Fibroblast of lung (primary cell): ENCODE measurements around the gene SPATA16. TPM values are rescaled to one million over a fixed set of nuclear protein-coding genes. Genes with fewer than 3 reads are reported as not detected.
"Not testable (repeated sequence)": the region's sequence is repeated elsewhere in the genome, so short reads cannot be mapped to it uniquely, and the experiment has no call there.

Experiments used
- DNase-seq, 2 donors: peaks; one replicate each; pipeline versions ENCODE4 v3.0.0 to v3.0.0-alpha.2; 2010; ENCODE audit warnings: low read depth in 2 of 2
- H2AFZ ChIP-seq: 2 replicates; pipeline ENCODE4 v1.5.1; 2012; ENCODE audit warnings: low read length, control low read depth, inconsistent platforms
- H3K27ac ChIP-seq: 2 replicates; pipeline ENCODE4 v1.5.1; 2011; ENCODE audit warnings: low read length, control low read depth; ENCODE audit not compliant: insufficient read depth
- H3K27me3 ChIP-seq: 2 replicates; pipeline ENCODE4 v1.5.1; 2011; ENCODE audit warnings: mild to moderate bottlenecking, low read length; ENCODE audit not compliant: control insufficient read depth, insufficient read depth
- H3K36me3 ChIP-seq: 2 replicates; pipeline ENCODE4 v1.5.1; 2011; ENCODE audit warnings: low read length; ENCODE audit not compliant: control insufficient read depth, insufficient read depth
- H3K4me1 ChIP-seq: 2 replicates; pipeline ENCODE4 v1.5.1; 2011; ENCODE audit warnings: low read length; ENCODE audit not compliant: control insufficient read depth, insufficient read depth; ENCODE audit errors: extremely low read depth
- H3K4me2 ChIP-seq: 2 replicates; pipeline ENCODE4 v1.5.1; 2011; ENCODE audit warnings: low read length, control low read depth; ENCODE audit not compliant: insufficient read depth; ENCODE audit errors: extremely low read depth
- H3K4me3 ChIP-seq, 4 experiments: fragments of 200-600 bp in 1 of 4; sonication (generic) in 1 of 4; replicated peaks in 1 of 4; 2 replicates each; pipeline ENCODE4 v1.5.1; 2011 to 2016; ENCODE audit warnings: low read length in 4 of 4, low read depth in 3 of 4, mild to moderate bottlenecking in 3 of 4, control low read depth in 2 of 4, inconsistent platforms in 1 of 4, mixed read lengths in 1 of 4; ENCODE audit not compliant: insufficient read depth in 1 of 4; ENCODE audit errors: control extremely low read depth in 1 of 4
- H3K79me2 ChIP-seq: 2 replicates; pipeline ENCODE4 v1.5.1; 2012; ENCODE audit warnings: mild to moderate bottlenecking, low read length, inconsistent platforms; ENCODE audit not compliant: control insufficient read depth, insufficient read depth
- H3K9ac ChIP-seq: 2 replicates; pipeline ENCODE4 v1.5.1; 2011; ENCODE audit warnings: mild to moderate bottlenecking, low read length, control low read depth; ENCODE audit not compliant: insufficient read depth
- H3K9me3 ChIP-seq: 2 replicates; pipeline ENCODE4 v1.5.1; 2012; ENCODE audit warnings: low read depth, low read length; ENCODE audit not compliant: control insufficient read depth, insufficient read depth
- H4K20me1 ChIP-seq: 2 replicates; pipeline ENCODE4 v1.5.1; 2011; ENCODE audit warnings: low read length; ENCODE audit not compliant: control insufficient read depth, insufficient read depth; ENCODE audit errors: extremely low read depth
- EZH2 ChIP-seq: IDR thresholded peaks from 2 replicates; pipeline ENCODE4 v1.5.1; 2012; ENCODE audit warnings: low read length, control low read depth, mild to moderate bottlenecking; ENCODE audit errors: missing control alignments
- polyA plus RNA-seq, 2 donors: library from polyadenylated mRNA; depleted of rRNA in 1 of 2; stranded (reverse) in 1 of 2; unstranded in 1 of 2; fragments of >200 nt; gene quantifications; 2 replicates each; pipeline ENCODE4 v1.2.1, GENCODE V29; 2011 to 2012; ENCODE audit warnings: missing spikeins in 1 of 2
- total RNA-seq: library from RNA; depleted of rRNA; stranded (reverse); fragments of >200 nt; gene quantifications from 2 replicates; pipeline ENCODE4 v1.2.1, GENCODE V29; 2014
- TF ChIP-seq, protein P1 (sequence below), 2 donors: IDR thresholded peaks in 1 of 2; conservative IDR thresholded peaks in 1 of 2; 1 replicate in 1 of 2; 2 replicates in 1 of 2; pipeline ENCODE4 v1.5.1; 2011 to 2012; ENCODE audit warnings: low read length in 2 of 2, control low read depth in 1 of 2, inconsistent platforms in 1 of 2, low read depth in 1 of 2, mild to moderate bottlenecking in 1 of 2

Gene SPATA16
- total and polyA plus RNA-seq, 2 donors (not counting 1 experiment from before 2014, with no cell fraction given) = not detected

DNA sequence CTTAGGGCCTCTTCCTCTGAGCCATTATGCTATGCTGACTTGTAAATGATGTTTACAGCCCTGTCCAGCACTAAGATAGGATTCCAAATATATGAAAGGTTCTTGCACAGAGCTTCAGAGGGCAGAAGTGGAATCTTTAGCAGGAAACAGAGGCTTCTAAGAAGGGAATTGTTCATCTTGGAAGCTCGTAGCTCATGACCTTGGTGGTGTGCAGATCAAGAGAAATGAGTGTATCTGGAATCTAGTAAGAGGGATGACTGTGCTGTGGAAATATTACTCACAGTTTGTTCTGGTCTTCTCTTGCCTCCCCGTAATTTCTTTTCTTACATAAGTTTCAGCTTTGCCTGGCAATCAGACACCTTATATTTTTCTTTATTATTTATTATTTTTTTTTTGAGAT is 175.8 kb downstream of the SPATA16 start:
- H3K79me2 ChIP-seq = no peaks in the 10 kb centered on the region
- peak; percentile 3 to 92 for DNase-seq
- H3K4me2 ChIP-seq = no peak overlapping the region
- H3K27me3 ChIP-seq = no peaks in the 10 kb centered on the region
- H3K9ac ChIP-seq = no peak overlapping the region
- no peaks in the 10 kb centered on the region for H3K4me1 ChIP-seq
- no peaks in the 10 kb centered on the region for H3K36me3 ChIP-seq
- no peak overlapping the region for H2AFZ ChIP-seq
- no peak overlapping the region for H3K4me3 ChIP-seq
- no peaks in the 10 kb centered on the region for H3K9me3 ChIP-seq
- H4K20me1 ChIP-seq = no peaks in the 10 kb centered on the region
- TF ChIP-seq EZH2 = no peak
- TF ChIP-seq, protein P1, sequence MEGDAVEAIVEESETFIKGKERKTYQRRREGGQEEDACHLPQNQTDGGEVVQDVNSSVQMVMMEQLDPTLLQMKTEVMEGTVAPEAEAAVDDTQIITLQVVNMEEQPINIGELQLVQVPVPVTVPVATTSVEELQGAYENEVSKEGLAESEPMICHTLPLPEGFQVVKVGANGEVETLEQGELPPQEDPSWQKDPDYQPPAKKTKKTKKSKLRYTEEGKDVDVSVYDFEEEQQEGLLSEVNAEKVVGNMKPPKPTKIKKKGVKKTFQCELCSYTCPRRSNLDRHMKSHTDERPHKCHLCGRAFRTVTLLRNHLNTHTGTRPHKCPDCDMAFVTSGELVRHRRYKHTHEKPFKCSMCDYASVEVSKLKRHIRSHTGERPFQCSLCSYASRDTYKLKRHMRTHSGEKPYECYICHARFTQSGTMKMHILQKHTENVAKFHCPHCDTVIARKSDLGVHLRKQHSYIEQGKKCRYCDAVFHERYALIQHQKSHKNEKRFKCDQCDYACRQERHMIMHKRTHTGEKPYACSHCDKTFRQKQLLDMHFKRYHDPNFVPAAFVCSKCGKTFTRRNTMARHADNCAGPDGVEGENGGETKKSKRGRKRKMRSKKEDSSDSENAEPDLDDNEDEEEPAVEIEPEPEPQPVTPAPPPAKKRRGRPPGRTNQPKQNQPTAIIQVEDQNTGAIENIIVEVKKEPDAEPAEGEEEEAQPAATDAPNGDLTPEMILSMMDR (conservative IDR thresholded peaks at IDR 0.05 in 1 of 2, IDR thresholded peaks at IDR 0.05 in 1 of 2; ENCODE audit: low read depth in 1 of 2, low read length in 2 of 2) = no peak
- no peak overlapping the region for H3K27ac ChIP-seq

DNA sequence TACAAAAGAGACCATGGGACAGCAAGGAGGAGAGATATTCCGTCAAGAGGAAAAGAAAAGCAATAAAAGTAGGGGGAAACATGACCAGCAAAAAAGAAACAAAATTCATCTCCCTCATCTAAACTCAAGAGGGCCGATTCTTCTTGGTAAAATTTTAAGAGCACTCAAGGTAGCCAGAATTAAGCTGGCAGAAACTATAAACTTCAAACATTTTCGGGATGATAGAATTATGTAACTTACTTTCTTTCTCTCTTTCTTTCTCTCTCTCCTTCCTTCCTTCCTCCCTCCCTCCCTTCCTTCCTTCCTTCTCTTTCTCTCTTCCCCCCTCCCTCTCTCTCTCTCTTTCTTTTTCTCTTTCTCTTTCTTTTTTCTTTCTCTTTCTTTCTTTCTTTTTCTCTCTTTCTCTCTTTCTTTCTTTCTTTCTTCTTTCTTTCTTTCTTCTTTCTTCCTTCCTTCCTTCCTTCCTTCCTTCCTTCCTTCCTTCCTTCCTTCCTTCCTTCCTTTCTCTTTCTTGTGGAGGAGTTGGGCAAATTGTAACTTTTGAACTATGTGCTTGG is 180.3 kb downstream of the SPATA16 start:
- H3K27ac ChIP-seq, H3K36me3 ChIP-seq, H2AFZ ChIP-seq, H3K4me3 ChIP-seq, H3K27me3 ChIP-seq, H3K9ac ChIP-seq, H4K20me1 ChIP-seq, DNase-seq, H3K4me1 ChIP-seq, H3K9me3 ChIP-seq, H3K4me2 ChIP-seq, H3K79me2 ChIP-seq: not testable (repeated sequence)

GRCh38 chr3:172958565-172958964 is 182.5 kb downstream of the SPATA16 start:
- TF ChIP-seq EZH2 = no peak
- TF ChIP-seq, protein P1 (conservative IDR thresholded peaks at IDR 0.05 in 1 of 2, IDR thresholded peaks at IDR 0.05 in 1 of 2; ENCODE audit: low read depth in 1 of 2, low read length in 2 of 2) = no peak
- DNase-seq = no peak
- no peak overlapping the region for H3K9ac ChIP-seq
- H3K4me1 ChIP-seq = no peaks in the 10 kb centered on the region
- H4K20me1 ChIP-seq = no peaks in the 10 kb centered on the region
- H3K9me3 ChIP-seq = no peaks in the 10 kb centered on the region
- no peak overlapping the region for H3K27ac ChIP-seq
- no peak overlapping the region for H3K4me2 ChIP-seq
- no peaks in the 10 kb centered on the region for H3K79me2 ChIP-seq
- no peak overlapping the region for H2AFZ ChIP-seq
- H3K36me3 ChIP-seq = no peaks in the 10 kb centered on the region
- H3K4me3 ChIP-seq = no peak overlapping the region
- H3K27me3 ChIP-seq = no peaks in the 10 kb centered on the region
